Hematopoietic multipotent progenitor cell (in vitro differentiated cells): ENCODE results near the gene FAM78A. TPM values are rescaled to one million over a fixed set of nuclear protein-coding genes. Genes with fewer than 3 reads are reported as not detected.
A peak's percentile ranks its signal among the peaks of the same experiment; 100 is the strongest.
"Not testable (repeated sequence)": the region's sequence is repeated elsewhere in the genome, so short reads cannot be mapped to it uniquely, and the experiment has no call there.

ENCODE experiments used
- DNase-seq, 3 donors: peaks; one replicate each; pipeline ENCODE4 v3.0.0-alpha.2; 2011 to 2015; ENCODE audit warnings: low read depth in 2 of 3, low spot score in 2 of 3
- total RNA-seq: library from RNA; depleted of rRNA; stranded (reverse); fragments of >200 nt; gene quantifications from one replicate; pipeline ENCODE4 v1.2.3, GENCODE V29; 2012

The FAM78A gene
- total RNA-seq, 1 donor, result 70.3 TPM

- peak in 2 of 3 donors; percentile 64 to 84 for DNase-seq
Measured at GRCh38 chr9:131216806-131217205, 59.5 kb downstream of the FAM78A start.

DNA sequence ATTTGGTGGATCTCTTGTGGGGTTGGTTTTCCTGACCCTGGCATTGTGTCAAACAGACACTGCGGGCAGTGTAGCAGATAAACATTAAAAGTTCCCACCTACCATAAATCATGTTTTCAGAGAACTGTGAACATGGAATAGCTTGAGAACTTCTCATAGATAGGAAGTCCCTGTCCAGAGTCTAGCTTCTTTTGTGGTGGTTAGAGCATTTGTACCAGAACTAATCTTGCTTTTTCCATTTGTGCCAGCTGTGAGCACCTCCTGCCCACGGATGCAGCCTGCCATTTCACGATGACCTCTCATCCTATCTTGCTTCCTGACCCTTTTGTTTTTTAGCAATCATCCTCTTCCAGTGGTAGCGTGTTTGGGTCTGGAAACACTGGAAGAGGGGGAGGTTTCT is 61.4 kb downstream of the FAM78A start:
- DNase-seq, result no peak

- no peak for DNase-seq
Measured at GRCh38 chr9:131214286-131214856, 61.9 kb downstream of the FAM78A start.

- not testable (repeated sequence) for DNase-seq
Measured at GRCh38 chr9:131211920-131212319, 64.4 kb downstream of the FAM78A start.

Other genes starting within 250 kb of the FAM78A start
- 4.8 TPM for gene AIF1L, start 180.0 kb downstream of the FAM78A start, total RNA-seq
- 36.4 TPM for gene NUP214, start 150.9 kb downstream of the FAM78A start, total RNA-seq
- gene PLPP7, start 13.2 kb upstream of the FAM78A start, total RNA-seq, result 5.9 TPM
- gene PRRC2B, start 117.6 kb upstream of the FAM78A start, total RNA-seq, result 82.9 TPM
- 36.9 TPM for gene POMT1, start 226.4 kb upstream of the FAM78A start, total RNA-seq